Liver (tissue), 9 donors: Measurements from ENCODE around the gene DHRS7. TPM values are rescaled to one million over a fixed set of nuclear protein-coding genes. Genes with fewer than 3 reads are reported as not detected.

Experiments
- DNase-seq: peaks from one replicate; pipeline ENCODE4 v3.0.0-alpha.2; 2017; ENCODE audit warnings: low spot score
- H3K27ac ChIP-seq, 2 donors: one replicate each; pipeline ENCODE4 v1.7.0; 2013; ENCODE audit warnings: inconsistent platforms in 2 of 2, low read length in 2 of 2, control low read depth in 1 of 2, low read depth in 1 of 2, mild to moderate bottlenecking in 1 of 2
- H3K27me3 ChIP-seq, 4 donors: one replicate each; pipeline versions ENCODE4 v1.6.1 to v1.7.0; 2013; ENCODE audit warnings: low read length in 3 of 4, inconsistent platforms in 1 of 4, mild to moderate bottlenecking in 1 of 4, moderate library complexity in 1 of 4; ENCODE audit not compliant: control insufficient read depth in 4 of 4, insufficient read depth in 4 of 4
- H3K36me3 ChIP-seq, 4 donors: one replicate each; pipeline versions ENCODE4 v1.6.1 to v1.7.0; 2013; ENCODE audit warnings: low read length in 3 of 4, mild to moderate bottlenecking in 3 of 4, low read depth in 1 of 4, moderate library complexity in 1 of 4; ENCODE audit not compliant: control insufficient read depth in 4 of 4, insufficient read depth in 3 of 4
- H3K4me1 ChIP-seq, 4 donors: one replicate each; pipeline versions ENCODE4 v1.6.1 to v1.7.0; 2013; ENCODE audit warnings: low read length in 3 of 4, mild to moderate bottlenecking in 3 of 4, moderate library complexity in 1 of 4; ENCODE audit not compliant: control insufficient read depth in 4 of 4, insufficient read depth in 4 of 4
- H3K4me3 ChIP-seq, 3 donors: one replicate each; pipeline versions ENCODE4 v1.6.1 to v1.7.0; 2013; ENCODE audit warnings: low read length in 3 of 3, control low read depth in 1 of 3, low read depth in 1 of 3, mild to moderate bottlenecking in 1 of 3
- H3K9ac ChIP-seq, 2 donors: one replicate each; pipeline ENCODE4 v1.7.0; 2013; ENCODE audit warnings: low read length in 2 of 2, mild to moderate bottlenecking in 2 of 2, moderate library complexity in 2 of 2, control low read depth in 1 of 2, low read depth in 1 of 2
- H3K9me3 ChIP-seq, 4 donors: one replicate each; pipeline versions ENCODE4 v1.6.1 to v1.7.0; 2013; ENCODE audit warnings: low read length in 3 of 4; ENCODE audit not compliant: control insufficient read depth in 4 of 4
- CTCF ChIP-seq: fragments of 150-350 bp; IDR thresholded peaks from 2 replicates; pipeline ENCODE4 v1.5.1; 2017; ENCODE audit warnings: improper control_type of control experiment, low read depth, low read length; ENCODE audit not compliant: missing input control
- EGR1 ChIP-seq, 2 donors: IDR thresholded peaks; 2 replicates each; pipeline ENCODE4 v1.6.1; 2016 to 2018; ENCODE audit warnings: antibody characterized with exemption in 2 of 2, low read depth in 2 of 2
- FOXA2 ChIP-seq: IDR thresholded peaks from 2 replicates; pipeline ENCODE4 v1.6.1; 2016; ENCODE audit warnings: antibody characterized with exemption
- GABPA ChIP-seq, 2 donors: IDR thresholded peaks in 1 of 2; conservative IDR thresholded peaks in 1 of 2; 2 replicates each; pipeline ENCODE4 v1.6.1; 2016; ENCODE audit warnings: antibody characterized with exemption in 2 of 2, mild to moderate bottlenecking in 1 of 2, moderate library complexity in 1 of 2
- HNF4A ChIP-seq, 2 donors: conservative IDR thresholded peaks; 2 replicates each; pipeline ENCODE4 v1.6.1; 2016; ENCODE audit warnings: antibody characterized with exemption in 2 of 2, mild to moderate bottlenecking in 2 of 2
- HNF4G ChIP-seq: IDR thresholded peaks from 2 replicates; pipeline ENCODE4 v1.6.1; 2016; ENCODE audit warnings: antibody characterized with exemption
- JUND ChIP-seq, 2 donors: IDR thresholded peaks; 2 replicates each; pipeline ENCODE4 v1.6.1; 2016; ENCODE audit warnings: antibody characterized with exemption in 2 of 2
- NR2F2 ChIP-seq: IDR thresholded peaks from 2 replicates; pipeline ENCODE4 v1.6.1; 2016; ENCODE audit warnings: antibody characterized with exemption
- RAD21 ChIP-seq, 2 donors: IDR thresholded peaks; 2 replicates each; pipeline ENCODE4 v1.6.1; 2016; ENCODE audit warnings: antibody characterized with exemption in 2 of 2, mild to moderate bottlenecking in 2 of 2
- REST ChIP-seq: IDR thresholded peaks from 2 replicates; pipeline ENCODE4 v1.6.1; 2016; ENCODE audit warnings: antibody characterized with exemption, mild to moderate bottlenecking
- RXRA ChIP-seq, 2 donors: IDR thresholded peaks; 2 replicates each; pipeline ENCODE4 v1.6.1; 2017 to 2018; ENCODE audit warnings: antibody characterized with exemption in 2 of 2, mild to moderate bottlenecking in 1 of 2
- SP1 ChIP-seq: IDR thresholded peaks from 2 replicates; pipeline ENCODE4 v1.6.1; 2018; ENCODE audit warnings: antibody characterized with exemption, mild to moderate bottlenecking
- TAF1 ChIP-seq: conservative IDR thresholded peaks from 2 replicates; pipeline ENCODE4 v1.6.1; 2016; ENCODE audit warnings: antibody characterized with exemption, mild to moderate bottlenecking
- YY1 ChIP-seq: IDR thresholded peaks from 2 replicates; pipeline ENCODE4 v1.6.1; 2016; ENCODE audit warnings: antibody characterized with exemption, mild to moderate bottlenecking
- ZBTB33 ChIP-seq: IDR thresholded peaks from 2 replicates; pipeline ENCODE4 v1.6.1; 2016; ENCODE audit warnings: antibody characterized with exemption
- WGBS: extraction: QIAGEN DNeasy Blood & Tissue Kit; methylation state at CpG from one replicate; pipeline ENCODE4 v1.1.7; 2013; 5-methylcytosine and 5-hydroxymethylcytosine counted together
- polyA plus RNA-seq, 2 donors: library from polyadenylated mRNA; stranded (reverse) in 1 of 2; unstranded in 1 of 2; fragments of 200-250 nt in 1 of 2; fragments of >200 nt in 1 of 2; fragmentation: Nextera tagmentation in 1 of 2; extraction: Ambion mirVana in 1 of 2; gene quantifications; one replicate each; pipeline versions ENCODE4 v1.2.1 to v1.2.3, GENCODE V29; 2013 to 2015
- total RNA-seq, 2 donors: library from RNA; depleted of rRNA; stranded (reverse); fragments of >200 nt; gene quantifications; one replicate each; pipeline ENCODE4 v1.2.3, GENCODE V29; 2014
- TF ChIP-seq, protein P1 (sequence below): IDR thresholded peaks from 2 replicates; pipeline ENCODE4 v1.6.1; 2016; ENCODE audit warnings: antibody characterized with exemption
- TF ChIP-seq, protein P2 (sequence below): IDR thresholded peaks from 2 replicates; pipeline ENCODE4 v1.6.1; 2016; ENCODE audit warnings: antibody characterized with exemption
- donor health status: healthy.
- donor health status: healthy.
- donor health status: healthy.
- donor health status: healthy.
- donor health status: healthy.

Gene DHRS7
- total and polyA plus RNA-seq, 4 donors = 42.1 to 180 (median 80.3) TPM

DNA sequence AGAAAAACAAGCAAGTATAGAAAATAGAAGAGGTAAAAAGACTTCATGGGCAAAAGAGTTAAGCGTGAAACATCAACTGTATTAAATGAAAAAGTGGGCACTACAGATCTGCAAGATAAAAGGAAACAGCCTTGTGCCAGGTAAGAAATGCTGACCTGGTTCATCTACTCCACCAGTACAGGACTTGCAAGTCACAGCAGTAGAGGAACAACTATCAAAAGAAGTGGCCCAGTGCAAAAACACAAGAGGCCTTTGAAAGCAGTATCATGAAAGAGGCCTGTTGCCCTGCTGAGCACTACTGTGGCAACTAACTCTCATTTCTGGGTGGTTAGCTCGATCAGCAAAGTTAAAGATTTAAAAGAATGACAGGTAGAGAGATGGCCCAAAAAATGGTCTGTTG, 10.5 kb downstream of the DHRS7 start:
- WGBS = 93% methylated on average over 2 of the region's 2 CpGs
- no peak overlapping the region for H3K4me3 ChIP-seq
- TF ChIP-seq, protein P1, sequence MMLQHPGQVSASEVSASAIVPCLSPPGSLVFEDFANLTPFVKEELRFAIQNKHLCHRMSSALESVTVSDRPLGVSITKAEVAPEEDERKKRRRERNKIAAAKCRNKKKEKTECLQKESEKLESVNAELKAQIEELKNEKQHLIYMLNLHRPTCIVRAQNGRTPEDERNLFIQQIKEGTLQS = no peak
- TF ChIP-seq YY1 (no peak), HNF4A (conservative IDR thresholded peaks at IDR 0.05) (no peak), REST (no peak), FOXA2 (no peak), EGR1 (IDR thresholded peaks at IDR 0.05; ENCODE audit: low read depth in 2 of 2) (no peak), CTCF (no peak), NR2F2 (no peak), JUND (IDR thresholded peaks at IDR 0.05) (no peak), HNF4G (no peak), GABPA (IDR thresholded peaks at IDR 0.05 in 1 of 2, conservative IDR thresholded peaks at IDR 0.05 in 1 of 2) (no peak), RAD21 (IDR thresholded peaks at IDR 0.05) (no peak)
- TF ChIP-seq, protein P2, sequence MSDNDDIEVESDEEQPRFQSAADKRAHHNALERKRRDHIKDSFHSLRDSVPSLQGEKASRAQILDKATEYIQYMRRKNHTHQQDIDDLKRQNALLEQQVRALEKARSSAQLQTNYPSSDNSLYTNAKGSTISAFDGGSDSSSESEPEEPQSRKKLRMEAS = no peak
- H3K27me3 ChIP-seq = no peaks in the 10 kb centered on the region
- peaks cover 0 to 2% (median 0%) of the 10 kb centered on the region in 4 donors for H3K4me1 ChIP-seq
- no peak overlapping the region for H3K27ac ChIP-seq
- no peaks in the 10 kb centered on the region for H3K9me3 ChIP-seq
- no peak for DNase-seq
- no peak overlapping the region for H3K9ac ChIP-seq
- H3K36me3 ChIP-seq = peaks cover 0 to 6% (median 2%) of the 10 kb centered on the region in 4 donors

DNA sequence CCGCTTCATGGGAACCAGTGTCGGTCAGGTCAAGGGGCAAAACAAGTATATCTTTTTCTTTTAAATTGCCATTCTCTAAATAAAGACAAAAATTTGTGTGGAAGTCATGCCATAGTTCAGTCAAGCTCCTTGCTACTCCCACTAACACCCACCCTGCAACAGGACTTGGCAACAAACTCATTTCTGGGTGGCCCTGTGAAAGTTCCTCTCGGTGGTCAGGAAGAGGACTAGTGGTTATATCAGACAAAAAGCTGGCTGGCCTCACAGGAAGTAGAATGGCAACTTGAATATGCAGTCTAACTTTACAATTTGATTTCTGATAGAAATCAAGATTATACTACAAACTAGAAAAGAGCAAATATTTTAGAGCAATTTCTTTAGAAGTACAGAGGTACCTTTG, 11.2 kb downstream of the DHRS7 start:
- WGBS = 86% methylated on average over 3 of the region's 3 CpGs
- Histone ChIP-seq H3K9me3 (no peaks in the 10 kb centered on the region), H3K36me3 (peaks cover 0 to 7% (median 4%) of the 10 kb centered on the region in 4 donors), H3K4me1 (peaks cover 0 to 2% (median 0%) of the 10 kb centered on the region in 4 donors), H3K4me3 (no peak overlapping the region), H3K27ac (peak overlapping the region in 1 of 2 donors; percentile 39), H3K27me3 (no peaks in the 10 kb centered on the region), H3K9ac (no peak overlapping the region)
- DNase-seq = no peak
- no peak for TF ChIP-seq NR2F2
- TF ChIP-seq REST = no peak
- no peak for TF ChIP-seq RAD21 (IDR thresholded peaks at IDR 0.05)
- TF ChIP-seq YY1 = no peak
- TF ChIP-seq RXRA (IDR thresholded peaks at IDR 0.05) = no peak
- TF ChIP-seq JUND (IDR thresholded peaks at IDR 0.05) = no peak
- TF ChIP-seq TAF1 = no peak
- TF ChIP-seq SP1 = no peak
- TF ChIP-seq ZBTB33 = no peak
- no peak for TF ChIP-seq FOXA2
- no peak for TF ChIP-seq CTCF
- TF ChIP-seq GABPA (IDR thresholded peaks at IDR 0.05 in 1 of 2, conservative IDR thresholded peaks at IDR 0.05 in 1 of 2) = no peak
- TF ChIP-seq, protein P1 = no peak
- no peak for TF ChIP-seq EGR1 (IDR thresholded peaks at IDR 0.05; ENCODE audit: low read depth in 2 of 2)
